BLaER1 treated with 17β-estradiol and CSF1 and Interleukin-3, amounts not matched to agents 10 nM and 100 nM (cell line): ENCODE results near the gene DPYSL5.
A peak's percentile ranks its signal among the peaks of the same experiment; 100 is the strongest.

Experiments
- H3K27ac ChIP-seq, 11 experiments: shearing (Covaris generic); formaldehyde crosslinking; 2 replicates each; pipeline ENCODE4 v1.8.1; 2022
- H3K27me3 ChIP-seq, 11 experiments: shearing (Covaris generic); formaldehyde crosslinking; 2 replicates each; pipeline ENCODE4 v1.8.1; 2022
- H3K36me3 ChIP-seq, 11 experiments: shearing (Covaris generic); formaldehyde crosslinking; 2 replicates each; pipeline ENCODE4 v1.8.1; 2022
- H3K4me1 ChIP-seq, 10 experiments: shearing (Covaris generic); formaldehyde crosslinking; 2 replicates each; pipeline ENCODE4 v1.8.1; 2022
- H3K4me2 ChIP-seq, 11 experiments: shearing (Covaris generic); formaldehyde crosslinking; 2 replicates each; pipeline ENCODE4 v1.8.1; 2022
- H3K4me3 ChIP-seq, 10 experiments: shearing (Covaris generic); formaldehyde crosslinking; 2 replicates each; pipeline ENCODE4 v1.8.1; 2022
- H3K9ac ChIP-seq, 11 experiments: shearing (Covaris generic); formaldehyde crosslinking; 2 replicates each; pipeline ENCODE4 v1.8.1; 2022
- H3K9me3 ChIP-seq, 11 experiments: shearing (Covaris generic); formaldehyde crosslinking; replicated peaks in 1 of 11; 2 replicates each; pipeline ENCODE4 v1.8.1; 2022
- H4K20me1 ChIP-seq, 11 experiments: shearing (Covaris generic); formaldehyde crosslinking; 2 replicates each; pipeline ENCODE4 v1.8.1; 2022
- Cebpa-rat ChIP-seq, 11 experiments: shearing (Covaris generic); IDR thresholded peaks; 2 replicates each; pipeline ENCODE4 v1.8.1; 2022

The DPYSL5 gene

DNA sequence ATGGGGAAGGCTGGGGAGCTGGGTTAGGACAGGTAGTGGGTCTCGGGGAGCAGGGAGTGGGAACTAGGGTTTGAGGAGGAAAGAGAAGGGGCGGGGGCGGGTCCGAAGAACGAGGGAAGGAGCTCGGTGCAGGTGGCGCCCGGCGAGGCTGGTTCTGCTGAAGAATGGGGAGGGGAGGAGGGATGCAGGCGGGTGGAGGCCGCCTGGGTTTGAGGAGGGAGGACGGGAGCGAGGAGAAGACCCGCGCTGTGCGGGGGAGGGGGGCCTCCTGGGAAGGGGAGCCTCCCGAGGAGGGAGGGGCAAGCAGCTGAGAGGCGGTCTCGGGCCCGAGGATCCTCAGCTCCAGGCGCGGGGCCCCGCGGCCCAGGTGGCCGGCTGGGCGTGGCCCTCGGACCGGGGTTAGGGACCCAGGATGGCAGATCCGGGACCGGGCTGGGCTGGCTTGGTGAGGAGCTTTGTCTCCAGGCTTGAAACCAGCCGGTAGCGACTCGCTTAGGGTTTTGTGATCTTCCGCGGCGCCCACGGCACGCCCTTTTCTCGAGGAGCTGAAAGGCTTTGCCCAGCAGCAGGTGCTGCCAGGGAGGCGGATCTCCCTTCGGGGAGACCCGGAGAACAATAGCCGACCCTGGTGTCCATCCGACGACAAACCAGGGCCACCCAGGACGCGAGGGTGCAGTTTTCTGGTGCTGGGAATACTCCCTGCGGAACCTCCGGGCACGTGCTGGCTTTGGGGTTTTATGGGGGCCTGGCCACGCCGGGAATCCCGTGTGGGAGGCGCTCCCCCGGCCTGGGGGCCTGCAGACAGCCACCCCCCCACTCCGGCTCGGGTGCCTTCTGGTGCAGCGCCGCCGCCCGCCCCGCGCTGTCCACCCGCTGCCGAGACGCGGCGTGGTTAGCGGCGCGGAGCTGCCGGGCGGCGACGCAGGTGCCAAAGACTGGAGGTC lies 1.4 kb downstream of the DPYSL5 start:
- Histone ChIP-seq H3K4me3 (peak overlapping the region; percentile 52 to 76 (median 66)), H3K27me3 (peaks cover 82 to 100% (median 92%) of the 10 kb centered on the region in 11 experiments), H3K27ac (no peak overlapping the region)

DNA sequence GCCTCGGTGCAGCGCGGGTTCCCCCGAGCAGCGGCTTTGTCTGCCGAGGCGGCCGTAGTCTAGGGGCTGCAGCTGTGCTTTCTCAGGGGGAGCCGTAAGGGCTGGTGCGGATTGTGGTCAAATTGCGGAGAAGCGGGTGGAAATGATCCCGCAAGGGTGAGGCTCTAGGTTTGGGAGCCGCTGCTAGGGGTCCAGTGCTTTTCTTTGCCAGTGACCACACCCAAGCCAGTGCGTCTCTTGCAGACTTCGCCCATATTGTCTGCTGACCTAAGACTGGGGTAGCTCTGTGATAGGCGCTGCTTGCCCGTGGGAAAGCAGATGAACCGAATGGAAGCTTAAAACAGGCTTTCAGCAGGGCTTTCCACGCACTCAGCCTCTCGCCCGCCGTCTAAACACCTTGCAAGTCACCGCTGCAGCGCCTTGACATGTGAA lies 2.1 kb downstream of the DPYSL5 start:
- Histone ChIP-seq H3K4me3 (peak overlapping the region in 9 of 10 experiments; percentile 58 to 76 (median 66); a peak in 9 of 20 replicates), H3K4me2 (peak overlapping the region in 10 of 11 experiments; percentile 93 to 100 (median 98); a peak in 18 of 22 replicates), H3K27me3 (peaks cover 82 to 93% (median 86%) of the 10 kb centered on the region in 11 experiments)

More for the DNA sequence above, 1.4 kb downstream of the DPYSL5 start:
- Histone ChIP-seq H3K36me3 (no peaks in the 10 kb centered on the region), H3K9ac (peak overlapping the region in 5 of 11 experiments; percentile 37 to 65 (median 56); a peak in 6 of 22 replicates), H3K4me1 (peaks cover 26 to 37% (median 36%) of the 10 kb centered on the region in 10 experiments), H3K9me3 (no peaks in the 10 kb centered on the region), H4K20me1 (peaks cover 0 to 49% (median 40%) of the 10 kb centered on the region in 11 experiments; a peak in 19 of 22 replicates), H3K4me2 (peak overlapping the region; percentile 93 to 100 (median 98))
- no peak for TF ChIP-seq Cebpa-rat (IDR thresholded peaks at IDR 0.05)

GRCh38 chr2:26850505-26850904 lies 2.6 kb downstream of the DPYSL5 start:
- H3K27ac ChIP-seq = no peak overlapping the region
- H3K4me3 ChIP-seq = no peak overlapping the region
- peaks cover 0 to 49% (median 40%) of the 10 kb centered on the region in 11 experiments; a peak in 19 of 22 replicates for H4K20me1 ChIP-seq
- peaks cover 77 to 88% (median 81%) of the 10 kb centered on the region in 11 experiments for H3K27me3 ChIP-seq
- H3K36me3 ChIP-seq = no peaks in the 10 kb centered on the region
- no peak overlapping the region for H3K4me2 ChIP-seq
- no peaks in the 10 kb centered on the region for H3K9me3 ChIP-seq
- TF ChIP-seq Cebpa-rat (IDR thresholded peaks at IDR 0.05) = no peak
- peaks cover 26 to 37% (median 36%) of the 10 kb centered on the region in 10 experiments for H3K4me1 ChIP-seq
- H3K9ac ChIP-seq = no peak overlapping the region

More for the DNA sequence above, 2.1 kb downstream of the DPYSL5 start:
- Histone ChIP-seq H3K27ac (no peak overlapping the region), H3K36me3 (no peaks in the 10 kb centered on the region), H3K9ac (no peak overlapping the region), H3K4me1 (peaks cover 26 to 37% (median 36%) of the 10 kb centered on the region in 10 experiments), H4K20me1 (peaks cover 0 to 49% (median 40%) of the 10 kb centered on the region in 11 experiments; a peak in 19 of 22 replicates), H3K9me3 (no peaks in the 10 kb centered on the region)
- no peak for TF ChIP-seq Cebpa-rat (IDR thresholded peaks at IDR 0.05)

DNA sequence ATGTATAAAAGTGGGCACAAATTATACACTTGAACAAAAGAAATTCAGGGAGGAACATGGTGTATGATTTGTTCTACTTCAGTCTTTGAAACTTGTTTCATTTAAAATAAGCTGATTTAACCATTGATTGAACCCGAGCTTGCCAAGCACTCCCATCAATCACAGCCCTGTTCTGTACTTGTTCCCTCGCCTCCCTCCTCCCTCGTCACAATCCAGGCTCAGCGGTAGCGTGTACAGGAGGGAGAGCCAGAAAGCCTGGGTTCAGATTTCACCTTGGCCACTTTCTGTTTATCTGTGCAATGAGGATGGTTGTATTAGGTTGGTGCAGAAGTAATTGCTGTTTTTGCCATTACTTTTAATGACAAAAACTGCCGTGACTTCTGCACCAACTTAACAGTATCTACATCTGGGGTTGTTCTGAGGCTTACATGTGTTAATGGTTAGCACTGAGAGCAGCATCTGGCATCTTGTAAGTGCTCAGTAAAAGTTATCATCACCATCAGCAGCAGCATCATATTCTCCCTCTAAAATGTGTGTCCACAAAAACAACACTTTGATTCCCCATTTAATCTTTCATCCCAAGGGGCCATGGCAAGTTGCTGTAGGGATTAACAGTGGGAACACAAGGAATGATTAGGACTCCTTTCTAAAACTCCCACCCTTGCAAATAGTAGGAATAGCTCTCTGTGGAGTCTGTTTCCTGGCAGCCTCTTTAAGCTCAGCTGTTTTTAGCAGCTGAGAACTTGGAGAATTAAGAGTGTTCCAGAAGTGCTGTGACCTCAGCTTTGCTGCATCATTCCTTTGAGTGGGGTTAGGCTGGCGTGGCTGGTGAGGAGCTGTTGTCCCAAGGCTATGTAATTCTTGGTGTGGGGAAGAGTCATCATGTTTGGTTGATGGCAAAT lies 4.7 kb downstream of the DPYSL5 start:
- H3K4me3 ChIP-seq = no peak overlapping the region
- no peaks in the 10 kb centered on the region for H3K9me3 ChIP-seq
- no peak overlapping the region for H3K4me2 ChIP-seq
- peaks cover 18 to 25% (median 23%) of the 10 kb centered on the region in 10 experiments for H3K4me1 ChIP-seq
- H4K20me1 ChIP-seq = peaks cover 0 to 35% (median 28%) of the 10 kb centered on the region in 11 experiments; a peak in 17 of 22 replicates
- no peak overlapping the region for H3K9ac ChIP-seq
- no peak overlapping the region for H3K27ac ChIP-seq
- H3K27me3 ChIP-seq = peaks cover 55 to 66% (median 60%) of the 10 kb centered on the region in 11 experiments
- no peaks in the 10 kb centered on the region for H3K36me3 ChIP-seq
- TF ChIP-seq Cebpa-rat (IDR thresholded peaks at IDR 0.05) = no peak

DNA sequence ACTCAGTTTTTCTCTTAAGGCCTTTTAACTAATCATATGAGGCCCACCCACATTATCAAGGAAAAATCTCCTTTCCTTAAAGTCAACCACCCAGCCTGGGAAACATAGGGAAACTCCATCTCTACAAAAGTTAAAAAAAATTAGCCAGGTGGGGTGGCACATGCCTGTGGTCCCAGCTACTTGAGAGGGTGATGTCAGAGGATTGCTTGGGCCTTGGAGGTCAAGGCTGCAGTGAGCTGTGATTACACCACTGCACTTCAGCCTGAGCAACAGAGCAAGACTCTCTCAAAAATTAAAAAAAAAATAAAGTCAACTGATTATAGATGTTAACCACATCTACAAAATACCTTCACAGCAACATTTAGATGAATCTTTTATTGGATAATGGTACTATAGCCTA lies 5.8 kb downstream of the DPYSL5 start:
- H3K4me2 ChIP-seq = no peak overlapping the region
- no peak overlapping the region for H3K4me3 ChIP-seq
- H3K27me3 ChIP-seq = peaks cover 44 to 55% (median 49%) of the 10 kb centered on the region in 11 experiments
- peaks cover 0 to 24% (median 19%) of the 10 kb centered on the region in 11 experiments; a peak in 17 of 22 replicates for H4K20me1 ChIP-seq
- TF ChIP-seq Cebpa-rat (IDR thresholded peaks at IDR 0.05) = no peak
- no peak overlapping the region for H3K27ac ChIP-seq
- peaks cover 10 to 14% (median 12%) of the 10 kb centered on the region in 10 experiments for H3K4me1 ChIP-seq
- no peaks in the 10 kb centered on the region for H3K9me3 ChIP-seq
- H3K36me3 ChIP-seq = no peaks in the 10 kb centered on the region
- H3K9ac ChIP-seq = no peak overlapping the region

DNA sequence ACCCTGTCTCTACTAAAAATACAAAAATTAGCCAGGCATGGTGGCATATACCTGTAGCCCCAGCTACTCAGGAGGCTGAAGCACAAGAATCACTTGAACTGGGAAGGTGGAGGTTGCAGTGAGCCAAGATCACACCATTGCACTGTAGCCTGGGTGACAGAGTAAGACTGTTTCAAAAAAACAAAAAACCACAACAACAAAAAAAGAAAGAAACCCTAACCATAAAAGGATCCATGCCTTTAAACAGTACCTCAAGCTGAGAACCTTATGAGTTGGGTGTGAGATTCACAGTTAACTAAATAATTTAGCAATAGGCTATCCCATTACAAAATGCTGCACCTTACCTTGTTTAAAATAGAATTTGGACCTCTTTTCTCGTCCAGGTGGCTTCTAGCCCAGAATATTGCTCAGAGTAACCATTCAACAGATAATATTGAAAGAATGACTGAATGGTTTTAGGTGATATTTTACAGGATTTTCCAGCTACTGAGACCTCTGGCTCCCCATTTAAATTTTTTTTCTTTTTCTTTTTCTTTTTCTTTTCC lies 6.4 kb downstream of the DPYSL5 start:
- Histone ChIP-seq H3K4me1 (peaks cover 4 to 8% (median 6%) of the 10 kb centered on the region in 10 experiments), H3K9ac (no peak overlapping the region), H3K4me3 (no peak overlapping the region), H4K20me1 (peaks cover 0 to 18% (median 13%) of the 10 kb centered on the region in 11 experiments; a peak in 17 of 22 replicates), H3K4me2 (no peak overlapping the region), H3K9me3 (no peaks in the 10 kb centered on the region), H3K27me3 (peaks cover 38 to 49% (median 43%) of the 10 kb centered on the region in 11 experiments), H3K27ac (no peak overlapping the region), H3K36me3 (no peaks in the 10 kb centered on the region)
- no peak for TF ChIP-seq Cebpa-rat (IDR thresholded peaks at IDR 0.05)

- Histone ChIP-seq H4K20me1 (peaks cover 0 to 7% (median 2%) of the 10 kb centered on the region in 11 experiments; a peak in 7 of 22 replicates), H3K27ac (no peak overlapping the region), H3K36me3 (no peaks in the 10 kb centered on the region), H3K27me3 (peaks cover 27 to 38% (median 31%) of the 10 kb centered on the region in 11 experiments), H3K4me1 (no peaks in the 10 kb centered on the region), H3K9ac (no peak overlapping the region), H3K9me3 (no peaks in the 10 kb centered on the region), H3K4me2 (no peak overlapping the region), H3K4me3 (no peak overlapping the region)
- TF ChIP-seq Cebpa-rat (IDR thresholded peaks at IDR 0.05) = no peak
Measured at GRCh38 chr2:26855466-26855865, 7.5 kb downstream of the DPYSL5 start.

- no peak overlapping the region for H3K4me2 ChIP-seq
- no peak overlapping the region for H3K4me3 ChIP-seq
- no peak overlapping the region for H3K9ac ChIP-seq
- H3K9me3 ChIP-seq = no peaks in the 10 kb centered on the region
- peaks cover 0 to 8% (median 0%) of the 10 kb centered on the region in 10 experiments; a peak in 2 of 20 replicates for H3K4me1 ChIP-seq
- TF ChIP-seq Cebpa-rat (IDR thresholded peaks at IDR 0.05) = no peak
- no peaks in the 10 kb centered on the region for H3K36me3 ChIP-seq
- no peaks in the 10 kb centered on the region for H4K20me1 ChIP-seq
- no peak overlapping the region for H3K27ac ChIP-seq
- H3K27me3 ChIP-seq = no peaks in the 10 kb centered on the region
Measured at GRCh38 chr2:26859622-26860021, 11.7 kb downstream of the DPYSL5 start.
